ENCODE results near the gene PTK7.
A peak's percentile ranks its signal among the peaks of the same experiment; 100 is the strongest.
"Not testable (repeated sequence)": the region's sequence is repeated elsewhere in the genome, so short reads cannot be mapped to it uniquely, and the experiment has no call there.

The PTK7 gene

GRCh38 chr6:43053545-43054205, 22.4 kb upstream of the PTK7 start, which contains the start of gene CUL7:
TSS of gene CUL7 (minus strand) at chr6:43053851. CDS start at chr6:43052788, 1,063 bp downstream.
- peak; percentile 78 to 85 for DNase-seq (ENCODE audit: low read depth in 1 of 2, low spot score in 1 of 2)

- no peak for DNase-seq (ENCODE audit: low read depth in 1 of 2, low spot score in 1 of 2)
Measured at GRCh38 chr6:43054206-43054943, 21.7 kb upstream of the PTK7 start.

GRCh38 chr6:43055966-43056365, 20.1 kb upstream of the PTK7 start:
- DNase-seq (ENCODE audit: low read depth in 1 of 2, low spot score in 1 of 2) = no peak

GRCh38 chr6:43058531-43058930, 17.6 kb upstream of the PTK7 start:
- no peak for DNase-seq (ENCODE audit: low read depth in 1 of 2, low spot score in 1 of 2)

- peak; percentile 90 to 93 for DNase-seq (ENCODE audit: low read depth in 1 of 2, low spot score in 1 of 2)
Measured at GRCh38 chr6:43059168-43060033, 16.7 kb upstream of the PTK7 start, which contains the start of the genes KLC4 and MRPL2. TSS of gene KLC4 (plus strand) at chr6:43059631. CDS start at chr6:43061336, 1,705 bp downstream. TSS of gene MRPL2 (minus strand) at chr6:43059434. CDS start at chr6:43059381, 53 bp downstream.

- no peak for DNase-seq (ENCODE audit: low read depth in 1 of 2, low spot score in 1 of 2)
Measured at GRCh38 chr6:43060034-43060754, 15.9 kb upstream of the PTK7 start.

- no peak for DNase-seq (ENCODE audit: low read depth in 1 of 2, low spot score in 1 of 2)
Measured at GRCh38 chr6:43060755-43061633, 15.1 kb upstream of the PTK7 start.

GRCh38 chr6:43061861-43062260, 14.3 kb upstream of the PTK7 start:
- no peak for DNase-seq (ENCODE audit: low read depth in 1 of 2, low spot score in 1 of 2)

GRCh38 chr6:43062818-43063217, 13.3 kb upstream of the PTK7 start:
- DNase-seq (ENCODE audit: low read depth in 1 of 2, low spot score in 1 of 2) = no peak

- no peak for DNase-seq (ENCODE audit: low read depth in 1 of 2, low spot score in 1 of 2)
Measured at GRCh38 chr6:43070028-43070632, 6.0 kb upstream of the PTK7 start.

- no peak for DNase-seq (ENCODE audit: low read depth in 1 of 2, low spot score in 1 of 2)
Measured at GRCh38 chr6:43074847-43075669, 1.1 kb upstream of the PTK7 start.

GRCh38 chr6:43076464-43077332, 584 bp downstream of the PTK7 start:
- DNase-seq (ENCODE audit: low read depth in 1 of 2, low spot score in 1 of 2) = no peak

GRCh38 chr6:43077333-43077809, 1.3 kb downstream of the PTK7 start:
- no peak for DNase-seq (ENCODE audit: low read depth in 1 of 2, low spot score in 1 of 2)

- no peak for DNase-seq (ENCODE audit: low read depth in 1 of 2, low spot score in 1 of 2)
Measured at GRCh38 chr6:43077981-43078511, 1.9 kb downstream of the PTK7 start.

- DNase-seq (ENCODE audit: low read depth in 1 of 2, low spot score in 1 of 2) = no peak
Measured at GRCh38 chr6:43078691-43079090, 2.6 kb downstream of the PTK7 start.

GRCh38 chr6:43081043-43081442, 4.9 kb downstream of the PTK7 start:
- DNase-seq (ENCODE audit: low read depth in 1 of 2, low spot score in 1 of 2) = no peak

GRCh38 chr6:43081922-43082321, 5.8 kb downstream of the PTK7 start:
- not testable (repeated sequence) for DNase-seq (ENCODE audit: low read depth in 1 of 2, low spot score in 1 of 2)

Data from stimulated activated CD4-positive, alpha-beta T cell treated with anti-CD3 and anti-CD28 coated beads, Interleukin-15, amount 100 ng/mL, for 1 hour (primary cell).